ENCODE data around the gene CCNY. TPM values are rescaled to one million over a fixed set of nuclear protein-coding genes. Genes with fewer than 3 reads are reported as not detected.

CCNY gene
- total and polyA plus RNA-seq, 3 experiments from 2014 or later, result 15.1 to 65.2 (median 58.4) TPM

- ChIA-PET POLR2A (no interaction called here), CTCF (interaction anchor here (1.1 to 1.4 kb wide), 2 partner anchors 9 to 22 kb away, joined by 3 to 4 read pairs; no protein-coding TSS in a partner anchor)
- no peak overlapping the region for H3K4me3 Mint-ChIP-seq
- H3K9me3 Mint-ChIP-seq, result peaks cover 1 to 10% (median 6%) of the 10 kb centered on the region in 5 donors
- peaks cover 0 to 2% (median 0%) of the 10 kb centered on the region in 3 donors for H3K4me1 Mint-ChIP-seq
- no peak overlapping the region for H3K4me3 ChIP-seq (ENCODE audit: low read length)
- H3K36me3 Mint-ChIP-seq, result no peaks in the 10 kb centered on the region
- no peak overlapping the region for H3K27ac Mint-ChIP-seq
- no peaks in the 10 kb centered on the region for H3K36me3 ChIP-seq (ENCODE audit: insufficient read depth, low read length)
- H3K27me3 ChIP-seq (ENCODE audit: insufficient read depth, low read length, poor library complexity, severe bottlenecking), result no peaks in the 10 kb centered on the region
- peaks cover 23 to 54% of the 10 kb centered on the region in 2 donors for H3K27me3 Mint-ChIP-seq
- no peaks in the 10 kb centered on the region for H3K4me1 ChIP-seq (ENCODE audit: insufficient read depth, low read length)
- no peaks in the 10 kb centered on the region for H3K9me3 ChIP-seq (ENCODE audit: low read length)
- DNase-seq, result no peak
- no peak overlapping the region for H3K27ac ChIP-seq (ENCODE audit: low read depth, low read length)
These were observed 277.4 kb downstream of the CCNY start for GRCh38 chr10:35613597-35614226.

GRCh38 chr10:35614312-35614711, 278.0 kb downstream of the CCNY start:
- Mint-ChIP-seq H3K4me1 (no peaks in the 10 kb centered on the region), H3K36me3 (no peaks in the 10 kb centered on the region), H3K4me3 (no peak overlapping the region), H3K27me3 (peaks cover 17 to 50% of the 10 kb centered on the region in 2 donors), H3K27ac (no peak overlapping the region), H3K9me3 (peaks cover 6 to 14% (median 7%) of the 10 kb centered on the region in 5 donors)
- DNase-seq, result no peak
- no peaks in the 10 kb centered on the region for H3K36me3 ChIP-seq (ENCODE audit: insufficient read depth, low read length)
- H3K27ac ChIP-seq (ENCODE audit: low read depth, low read length), result no peak overlapping the region
- H3K4me1 ChIP-seq (ENCODE audit: insufficient read depth, low read length), result no peaks in the 10 kb centered on the region
- POLR2A ChIA-PET, result no interaction called here
- no peaks in the 10 kb centered on the region for H3K27me3 ChIP-seq (ENCODE audit: insufficient read depth, low read length, poor library complexity, severe bottlenecking)
- H3K9me3 ChIP-seq (ENCODE audit: low read length), result no peaks in the 10 kb centered on the region
- CTCF ChIA-PET, result interaction anchor here (1.1 to 1.4 kb wide), 2 partner anchors 9 to 21 kb away, joined by 3 to 4 read pairs; no protein-coding TSS in a partner anchor
- H3K4me3 ChIP-seq (ENCODE audit: low read length), result no peak overlapping the region

Other genes starting within 250 kb of the CCNY start
- gene CUL2, start 246.2 kb upstream of the CCNY start, total RNA-seq, result 10 to 100 TPM; 56.8 to 59.4 TPM
- gene CUL2, start 246.2 kb upstream of the CCNY start, polyA plus RNA-seq, result 19.3 TPM
- gene CREM, start 209.7 kb upstream of the CCNY start, total RNA-seq, result 100 to 1,000 TPM; 132 to 134 TPM
- gene CREM, start 209.7 kb upstream of the CCNY start, polyA plus RNA-seq, result 29.4 TPM

Measured in CD8-positive, alpha-beta memory T cell (primary cell).